ENCODE measurements around the gene ADGRG6. TPM values are rescaled to one million over a fixed set of nuclear protein-coding genes. Genes with fewer than 3 reads are reported as not detected.

The ADGRG6 gene
- total and polyA plus RNA-seq, 12 donors, result 0.72 to 24.6 (median 5.3) TPM

DNA sequence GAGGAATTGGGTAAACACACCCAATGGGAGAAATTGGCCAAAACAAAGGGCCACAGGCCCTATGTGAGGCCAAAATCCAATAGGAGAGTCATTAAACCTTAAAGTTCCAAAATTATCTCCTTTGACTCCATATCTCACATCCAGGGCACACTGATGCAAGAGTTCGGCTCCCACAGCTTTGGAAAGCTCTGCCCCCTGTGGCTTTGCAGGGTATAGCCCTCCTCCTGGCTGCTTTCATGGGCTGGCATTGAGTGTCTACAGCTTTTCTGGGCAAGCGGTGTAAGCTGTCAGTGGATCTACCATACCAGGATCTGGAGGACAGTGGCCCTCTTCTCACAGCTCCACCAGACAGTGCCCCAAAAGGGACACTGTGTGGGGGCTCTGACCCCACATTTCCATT, 160.5 kb downstream of the ADGRG6 start:
- H3K9me3 ChIP-seq (replicated peaks in 1 of 3), result no peaks in the 10 kb centered on the region
- intact Hi-C loops (cut with DNase I), result no loop called here
- H3K27me3 ChIP-seq, result no peaks in the 10 kb centered on the region
- no peak for DNase-seq
- 86 to 100% (median 90%) methylated on average over 1 to 2 of the region's 2 CpGs for WGBS, 4 donors
- H3K4me3 ChIP-seq, result no peak overlapping the region
- H3K36me3 ChIP-seq (replicated peaks in 1 of 2), result no peaks in the 10 kb centered on the region
- no peak overlapping the region for H3K27ac ChIP-seq
- no peak for TF ChIP-seq CTCF (IDR thresholded peaks at IDR 0.05)
- TF ChIP-seq POLR2A (IDR thresholded peaks at IDR 0.05), result no peak
- no peaks in the 10 kb centered on the region for H3K4me1 ChIP-seq (replicated peaks in 1 of 2)

- DNase-seq, result no peak
- no peak overlapping the region for H3K27ac ChIP-seq
- TF ChIP-seq CTCF (IDR thresholded peaks at IDR 0.05), result no peak
- 74 to 85% (median 76%) methylated on average over 6 of the region's 6 CpGs for WGBS, 4 donors
- H3K36me3 ChIP-seq (replicated peaks in 1 of 2), result no peaks in the 10 kb centered on the region
- no peaks in the 10 kb centered on the region for H3K9me3 ChIP-seq (replicated peaks in 1 of 3)
- no peaks in the 10 kb centered on the region for H3K27me3 ChIP-seq
- intact Hi-C loops (cut with DNase I), result no loop called here
- no peaks in the 10 kb centered on the region for H3K4me1 ChIP-seq (replicated peaks in 1 of 2)
- H3K4me3 ChIP-seq, result no peak overlapping the region
Measured at GRCh38 chr6:142463988-142464387, 162.2 kb downstream of the ADGRG6 start.

DNA sequence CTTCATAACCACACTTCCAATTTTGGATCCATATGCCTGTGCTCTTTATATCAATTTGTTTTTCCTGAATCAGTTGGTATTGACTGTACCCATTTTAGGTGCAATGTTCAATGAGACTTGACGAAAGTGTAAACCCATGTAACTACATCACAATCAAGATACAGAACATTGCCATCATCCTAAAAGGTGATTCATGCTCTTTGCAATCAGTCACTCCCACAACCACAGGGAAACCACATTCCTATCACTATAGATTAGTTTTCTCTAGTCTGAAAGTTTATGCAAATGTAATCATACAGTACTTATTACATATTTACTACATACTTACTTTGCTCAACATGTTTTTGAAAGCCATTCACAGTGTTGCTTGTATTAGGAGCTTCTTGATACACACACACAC, 167.4 kb downstream of the ADGRG6 start:
- no peaks in the 10 kb centered on the region for H3K36me3 ChIP-seq (replicated peaks in 1 of 2)
- no peaks in the 10 kb centered on the region for H3K27me3 ChIP-seq
- TF ChIP-seq POLR2A (IDR thresholded peaks at IDR 0.05) (no peak), CTCF (IDR thresholded peaks at IDR 0.05) (no peak)
- H3K9me3 ChIP-seq (replicated peaks in 1 of 3), result no peaks in the 10 kb centered on the region
- no peak for DNase-seq
- intact Hi-C loops (cut with DNase I), result no loop called here
- no peaks in the 10 kb centered on the region for H3K4me1 ChIP-seq (replicated peaks in 1 of 2)
- 57 to 84% (median 62%) methylated on average over 1 of the region's 1 CpG for WGBS, 4 donors
- H3K4me3 ChIP-seq, result no peak overlapping the region
- no peak overlapping the region for H3K27ac ChIP-seq

- intact Hi-C loops (cut with DNase I), result no loop called here
- Histone ChIP-seq H3K36me3 (replicated peaks in 1 of 2) (no peaks in the 10 kb centered on the region), H3K27ac (no peak overlapping the region), H3K9me3 (replicated peaks in 1 of 3) (no peaks in the 10 kb centered on the region), H3K4me3 (no peak overlapping the region), H3K4me1 (replicated peaks in 1 of 2) (no peaks in the 10 kb centered on the region), H3K27me3 (no peaks in the 10 kb centered on the region)
- whole genome bisulfite sequencing, 4 donors, result 59 to 77% (median 67%) methylated on average over 1 of the region's 1 CpG
- DNase-seq, result no peak
- TF ChIP-seq CTCF (IDR thresholded peaks at IDR 0.05) (no peak), POLR2A (IDR thresholded peaks at IDR 0.05) (no peak)
Measured at GRCh38 chr6:142470421-142470820, 168.6 kb downstream of the ADGRG6 start.
